Gastrocnemius medialis (tissue), 4 donors: ENCODE results near the gene PCNX2. TPM values are rescaled to one million over a fixed set of nuclear protein-coding genes. Genes with fewer than 3 reads are reported as not detected.

Experiments
- ATAC-seq, 2 donors: fragments of 150-250 bp; one replicate each; pipeline ENCODE4 v1.9.1; 2016
- DNase-seq, 2 donors: peaks; one replicate each; pipeline ENCODE4 v3.0.0-alpha.2; 2019
- H3K27ac ChIP-seq, 4 donors: fragments of 200-600 bp; sonication (generic); 1 replicate in 1 of 4; 2 replicates in 3 of 4; pipeline ENCODE4 v1.5.1; 2016 to 2018; ENCODE audit warnings: mild to moderate bottlenecking in 2 of 4, moderate library complexity in 1 of 4
- H3K27me3 ChIP-seq, 3 donors: fragments of 200-600 bp; sonication (generic) in 2 of 3; 1 replicate in 1 of 3; 2 replicates in 2 of 3; pipeline versions ENCODE4 v1.5.1 to v1.6.0; 2016 to 2019; ENCODE audit warnings: mild to moderate bottlenecking in 1 of 3, moderate library complexity in 1 of 3
- H3K36me3 ChIP-seq, 2 donors: fragments of 200-600 bp; sonication (generic) in 1 of 2; one replicate each; pipeline ENCODE4 v1.5.1; 2017 to 2018
- H3K4me1 ChIP-seq, 2 donors: fragments of 200-600 bp; sonication (generic) in 1 of 2; one replicate each; pipeline ENCODE4 v1.5.1; 2016 to 2017; ENCODE audit warnings: mild to moderate bottlenecking in 2 of 2
- H3K4me3 ChIP-seq, 4 donors: fragments of 200-600 bp; sonication (generic) in 3 of 4; 1 replicate in 1 of 4; 2 replicates in 3 of 4; pipeline ENCODE4 v1.5.1; 2016 to 2019; ENCODE audit warnings: mild to moderate bottlenecking in 2 of 4
- H3K9me3 ChIP-seq, 3 donors: fragments of 200-600 bp; sonication (generic) in 2 of 3; 1 replicate in 1 of 3; 2 replicates in 2 of 3; pipeline ENCODE4 v1.5.1; 2016 to 2019
- POLR2A ChIP-seq, 2 donors: fragments of 450-650 bp; IDR thresholded peaks; one replicate each; pipeline ENCODE4 v1.6.1; 2017; ENCODE audit warnings: antibody characterized with exemption in 2 of 2, mild to moderate bottlenecking in 2 of 2, moderate library complexity in 2 of 2
- in situ Hi-C, 4 donors: fragments of 200-750 bp; cut with MboI; loops; one replicate each; pipeline versions ENCODE4 v1.15.0 to v1.8.0; 2017; ENCODE audit warnings: low sequenced_read_pairs in 4 of 4
- intact Hi-C: fragments of 100-400 bp; cut with DNase I; formaldehyde crosslinking; loops from one replicate; pipeline ENCODE4 v1.15.1; 2023; ENCODE audit warnings: low total_unique reads
- total RNA-seq, 4 donors: library from RNA; depleted of rRNA; stranded (reverse); fragments of >200 nt; gene quantifications; one replicate each; pipeline versions ENCODE4 v1.1.0 to v1.2.3, GENCODE V29; 2016
- TF ChIP-seq, protein P1 (sequence below), 5 experiments: fragments of 450-650 bp in 3 of 5; fragments of 200-600 bp in 2 of 5; sonication (generic) in 2 of 5; IDR thresholded peaks in 4 of 5; conservative IDR thresholded peaks in 1 of 5; 1 replicate in 4 of 5; 2 replicates in 1 of 5; pipeline ENCODE4 v1.5.1; 2016 to 2019; ENCODE audit warnings: antibody characterized with exemption in 5 of 5, mild to moderate bottlenecking in 3 of 5, moderate library complexity in 3 of 5

PCNX2 gene
- total RNA-seq, 4 donors from 2014 or later: 0.34 to 5.6 (median 1.9) TPM

DNA sequence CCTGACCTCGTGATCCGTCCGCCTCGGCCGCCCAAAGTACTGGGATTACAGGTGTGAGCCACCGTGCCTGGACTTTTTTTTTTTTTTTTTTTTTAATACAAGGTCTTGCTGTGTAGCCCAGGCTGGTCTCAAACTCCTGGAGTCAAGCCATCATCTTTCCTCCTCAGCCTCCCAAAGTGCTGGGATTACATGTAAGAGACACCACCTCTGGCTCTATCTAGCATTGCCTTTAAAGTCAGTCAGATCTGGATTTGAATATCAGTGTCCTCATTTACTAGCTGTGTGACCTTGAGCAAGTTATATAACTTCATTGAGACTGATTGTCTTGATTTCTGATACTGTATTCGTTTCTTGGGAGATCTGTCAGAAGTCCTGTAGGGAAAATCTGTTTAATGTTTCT lies 38.6 kb upstream of the PCNX2 start:
- intact Hi-C loops: no loop called here
- H3K27me3 ChIP-seq: peaks cover 4 to 6% (median 6%) of the 10 kb centered on the region in 3 donors
- no peak for TF ChIP-seq POLR2A (IDR thresholded peaks at IDR 0.05)
- TF ChIP-seq, protein P1, sequence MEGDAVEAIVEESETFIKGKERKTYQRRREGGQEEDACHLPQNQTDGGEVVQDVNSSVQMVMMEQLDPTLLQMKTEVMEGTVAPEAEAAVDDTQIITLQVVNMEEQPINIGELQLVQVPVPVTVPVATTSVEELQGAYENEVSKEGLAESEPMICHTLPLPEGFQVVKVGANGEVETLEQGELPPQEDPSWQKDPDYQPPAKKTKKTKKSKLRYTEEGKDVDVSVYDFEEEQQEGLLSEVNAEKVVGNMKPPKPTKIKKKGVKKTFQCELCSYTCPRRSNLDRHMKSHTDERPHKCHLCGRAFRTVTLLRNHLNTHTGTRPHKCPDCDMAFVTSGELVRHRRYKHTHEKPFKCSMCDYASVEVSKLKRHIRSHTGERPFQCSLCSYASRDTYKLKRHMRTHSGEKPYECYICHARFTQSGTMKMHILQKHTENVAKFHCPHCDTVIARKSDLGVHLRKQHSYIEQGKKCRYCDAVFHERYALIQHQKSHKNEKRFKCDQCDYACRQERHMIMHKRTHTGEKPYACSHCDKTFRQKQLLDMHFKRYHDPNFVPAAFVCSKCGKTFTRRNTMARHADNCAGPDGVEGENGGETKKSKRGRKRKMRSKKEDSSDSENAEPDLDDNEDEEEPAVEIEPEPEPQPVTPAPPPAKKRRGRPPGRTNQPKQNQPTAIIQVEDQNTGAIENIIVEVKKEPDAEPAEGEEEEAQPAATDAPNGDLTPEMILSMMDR (IDR thresholded peaks at IDR 0.05 in 4 of 5, conservative IDR thresholded peaks at IDR 0.05 in 1 of 5): no peak

DNA sequence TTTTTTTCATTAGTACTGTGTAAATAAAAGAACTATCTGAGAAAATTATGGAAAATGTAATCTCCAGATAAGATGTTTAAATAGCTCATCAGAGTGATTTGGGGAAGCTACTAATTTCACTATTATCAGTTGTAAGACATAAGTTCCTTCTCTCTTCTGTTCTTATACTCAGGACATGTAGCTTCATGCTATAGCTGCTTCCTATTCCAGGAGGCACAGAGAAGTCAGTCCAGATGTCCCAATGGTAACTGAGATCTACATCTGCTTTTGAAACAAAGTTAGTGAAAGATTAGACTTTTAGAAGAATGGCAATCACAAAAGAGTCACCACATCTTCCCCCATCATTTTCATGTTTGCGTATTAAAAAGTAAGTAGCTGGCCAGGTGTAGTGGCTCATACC lies 37.6 kb upstream of the PCNX2 start:
- intact Hi-C loops: no loop called here
- no peaks in the 10 kb centered on the region for H3K36me3 ChIP-seq
- no peak for DNase-seq
- H3K4me3 ChIP-seq: no peak overlapping the region
- TF ChIP-seq, protein P1 (IDR thresholded peaks at IDR 0.05 in 4 of 5, conservative IDR thresholded peaks at IDR 0.05 in 1 of 5): no peak
- TF ChIP-seq POLR2A (IDR thresholded peaks at IDR 0.05): no peak
- in situ Hi-C loops: no loop called here
- H3K9me3 ChIP-seq: no peaks in the 10 kb centered on the region
- no peaks in the 10 kb centered on the region for H3K4me1 ChIP-seq
- H3K27ac ChIP-seq: no peak overlapping the region
- peaks cover 10 to 11% (median 11%) of the 10 kb centered on the region in 3 donors for H3K27me3 ChIP-seq
- ATAC-seq: no peak

More for the DNA sequence above, 38.6 kb upstream of the PCNX2 start:
- DNase-seq (no peak), ATAC-seq (no peak)
- Histone ChIP-seq H3K9me3 (no peaks in the 10 kb centered on the region), H3K4me1 (no peaks in the 10 kb centered on the region), H3K27ac (no peak overlapping the region), H3K36me3 (no peaks in the 10 kb centered on the region), H3K4me3 (no peak overlapping the region)
- in situ Hi-C loops: no loop called here

DNA sequence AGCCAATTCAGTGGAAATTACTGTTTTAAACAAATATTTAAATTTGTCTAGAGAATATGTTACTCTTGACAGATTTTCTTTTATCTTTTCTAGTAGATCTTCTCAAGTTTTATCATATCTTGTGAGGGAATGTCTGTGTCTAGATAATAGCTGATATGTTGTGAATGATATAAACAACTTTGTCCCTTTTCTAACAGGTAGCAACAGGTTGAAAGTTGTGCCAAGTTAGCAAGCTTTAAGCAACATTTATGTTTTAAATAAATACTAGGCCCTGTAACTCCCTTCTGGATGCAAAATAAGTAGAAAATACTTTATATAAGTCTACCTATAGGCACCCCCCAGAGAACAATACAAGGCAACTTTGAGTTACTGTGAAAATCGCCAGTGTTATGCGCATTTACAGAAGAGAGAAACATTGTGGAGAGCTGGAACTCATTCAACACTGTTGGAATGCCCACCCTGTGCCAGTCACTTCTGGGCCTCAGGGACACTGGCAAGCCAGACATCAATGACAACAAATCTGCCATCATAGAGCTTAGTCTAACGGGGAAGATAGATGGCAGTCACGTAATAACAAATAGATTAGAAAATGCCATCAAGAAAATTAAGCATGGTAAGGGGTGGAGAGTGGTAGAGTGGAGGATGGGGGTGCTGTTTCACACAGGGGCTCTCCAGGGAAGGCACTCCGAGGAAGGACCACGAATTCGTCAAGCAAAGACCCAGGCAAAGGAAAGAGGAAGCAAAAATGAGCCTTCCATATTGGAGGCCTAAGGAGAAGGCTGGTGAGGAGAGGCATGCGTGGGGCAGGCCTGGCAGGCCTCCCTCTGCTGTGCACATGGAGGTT lies 36.4 kb upstream of the PCNX2 start:
- TF ChIP-seq POLR2A (IDR thresholded peaks at IDR 0.05): no peak
- TF ChIP-seq, protein P1 (IDR thresholded peaks at IDR 0.05 in 4 of 5, conservative IDR thresholded peaks at IDR 0.05 in 1 of 5): no peak
- in situ Hi-C loops: no loop called here

DNA sequence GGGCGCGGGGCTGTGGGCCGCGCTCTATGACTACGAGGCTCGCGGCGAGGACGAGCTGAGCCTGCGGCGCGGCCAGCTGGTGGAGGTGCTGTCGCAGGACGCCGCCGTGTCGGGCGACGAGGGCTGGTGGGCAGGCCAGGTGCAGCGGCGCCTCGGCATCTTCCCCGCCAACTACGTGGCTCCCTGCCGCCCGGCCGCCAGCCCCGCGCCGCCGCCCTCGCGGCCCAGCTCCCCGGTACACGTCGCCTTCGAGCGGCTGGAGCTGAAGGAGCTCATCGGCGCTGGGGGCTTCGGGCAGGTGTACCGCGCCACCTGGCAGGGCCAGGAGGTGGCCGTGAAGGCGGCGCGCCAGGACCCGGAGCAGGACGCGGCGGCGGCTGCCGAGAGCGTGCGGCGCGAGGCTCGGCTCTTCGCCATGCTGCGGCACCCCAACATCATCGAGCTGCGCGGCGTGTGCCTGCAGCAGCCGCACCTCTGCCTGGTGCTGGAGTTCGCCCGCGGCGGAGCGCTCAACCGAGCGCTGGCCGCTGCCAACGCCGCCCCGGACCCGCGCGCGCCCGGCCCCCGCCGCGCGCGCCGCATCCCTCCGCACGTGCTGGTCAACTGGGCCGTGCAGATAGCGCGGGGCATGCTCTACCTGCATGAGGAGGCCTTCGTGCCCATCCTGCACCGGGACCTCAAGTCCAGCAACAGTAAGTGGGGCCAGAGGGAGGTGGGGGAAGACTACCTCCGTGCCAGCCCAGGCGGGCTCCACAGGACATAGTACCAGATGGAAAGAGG lies 32.8 kb upstream of the PCNX2 start:
- TF ChIP-seq, protein P1 (IDR thresholded peaks at IDR 0.05 in 4 of 5, conservative IDR thresholded peaks at IDR 0.05 in 1 of 5): no peak
- TF ChIP-seq POLR2A (IDR thresholded peaks at IDR 0.05): no peak
- no peak overlapping the region for H3K27ac ChIP-seq
- intact Hi-C loops (no loop called here), in situ Hi-C loops (no loop called here)
- ATAC-seq: no peak
- peak overlapping the region; percentile 45 to 56 (median 50) for H3K4me3 ChIP-seq
- H3K36me3 ChIP-seq: no peaks in the 10 kb centered on the region
- no peaks in the 10 kb centered on the region for H3K4me1 ChIP-seq
- peaks cover 10 to 28% (median 11%) of the 10 kb centered on the region in 3 donors for H3K27me3 ChIP-seq
- no peak for DNase-seq
- no peaks in the 10 kb centered on the region for H3K9me3 ChIP-seq

More for the DNA sequence above, 36.4 kb upstream of the PCNX2 start:
- Histone ChIP-seq H3K4me1 (no peaks in the 10 kb centered on the region), H3K27ac (no peak overlapping the region), H3K36me3 (no peaks in the 10 kb centered on the region), H3K4me3 (no peak overlapping the region), H3K27me3 (peaks cover 10 to 15% (median 11%) of the 10 kb centered on the region in 3 donors), H3K9me3 (no peaks in the 10 kb centered on the region)
- no peak for ATAC-seq
- intact Hi-C loops: no loop called here
- DNase-seq: no peak
